K562 (cell line): Measurements from ENCODE around the gene SVEP1. TPM values are rescaled to one million over a fixed set of nuclear protein-coding genes. Genes with fewer than 3 reads are reported as not detected.

Experiments
- ATAC-seq: fragments of 200-7000 bp; cut with Tn5 transposase; 3 replicates; pipeline ENCODE4 v1.9.1; 2020; ENCODE audit warnings: moderate library complexity
- BruUV-seq: library from RNA; stranded (reverse); fragments of 400-500 nt; replicated peaks from 2 replicates; lab custom pipeline; 2021; lab: Mats Ljungman, UMichigan
- CTCF ChIA-PET: fragments of 300-600 bp; formaldehyde crosslinking; extraction: SDS; loops from one replicate; lab custom pipeline; 2021; ENCODE audit warnings: low intra/inter-chr PET ratio; lab: Yijun Ruan, JAX
- POLR2A ChIA-PET: fragments of 300-600, 350-650 bp; sonication (Branson Sonifier 250); formaldehyde crosslinking; extraction: SDS; loops from one replicate; lab custom pipeline; 2021; ENCODE audit warnings: antibody characterized with exemption, inconsistent platforms; lab: Yijun Ruan, JAX
- DNase-seq, 4 experiments: peaks; one replicate each; pipeline versions ENCODE4 v3.0.0 to v3.0.0-alpha.2; 2011 to 2018; ENCODE audit warnings: low spot score in 3 of 4, mixed read lengths in 3 of 4; ENCODE audit errors: extremely low read depth in 1 of 4
- FAIRE-seq: peaks from 2 replicates; lab custom pipeline; 2011; peaks lifted over from hg19 to GRCh38; lab: Jason Lieb, UNC
- H2AFZ ChIP-seq: 2 replicates; pipeline ENCODE4 v1.6.0; 2011; ENCODE audit warnings: low read depth, low read length, control low read depth, inconsistent platforms
- H3K27ac ChIP-seq: fragments of 200-600 bp; 3 replicates; pipeline ENCODE4 v1.8.0; 2011; ENCODE audit warnings: low read depth, mild to moderate bottlenecking, control low read depth, inconsistent platforms, low read length, moderate library complexity, mixed read lengths; ENCODE audit errors: extremely low read depth
- H3K27me3 ChIP-seq, 2 experiments: fragments of 300-600 bp in 1 of 2; 2 replicates in 1 of 2; 3 replicates in 1 of 2; pipeline versions ENCODE4 v1.6.0 to v1.8.0; 2011; ENCODE audit warnings: inconsistent platforms in 2 of 2, low read length in 2 of 2, mild to moderate bottlenecking in 1 of 2, mixed read lengths in 1 of 2, moderate library complexity in 1 of 2; ENCODE audit not compliant: control insufficient read depth in 2 of 2, insufficient read depth in 2 of 2
- H3K36me3 ChIP-seq: fragments of 300-600 bp; 3 replicates; pipeline ENCODE4 v1.8.0; 2011; ENCODE audit warnings: mild to moderate bottlenecking, low read length, inconsistent platforms; ENCODE audit not compliant: control insufficient read depth, insufficient read depth
- H3K4me1 ChIP-seq, 2 experiments: fragments of 200-600 bp in 1 of 2; replicated peaks in 1 of 2; 2 replicates in 1 of 2; 3 replicates in 1 of 2; pipeline versions ENCODE4 v1.5.1 to v1.8.0; 2011; ENCODE audit warnings: inconsistent platforms in 2 of 2, low read length in 2 of 2, mild to moderate bottlenecking in 1 of 2, mixed read lengths in 1 of 2, moderate library complexity in 1 of 2; ENCODE audit not compliant: control insufficient read depth in 2 of 2, insufficient read depth in 2 of 2
- H3K4me2 ChIP-seq: 2 replicates; pipeline ENCODE4 v1.6.1; 2011; ENCODE audit warnings: low read length, control low read depth, inconsistent platforms, mixed read lengths; ENCODE audit not compliant: insufficient read depth
- H3K4me3 ChIP-seq: fragments of 200-600 bp; sonication (generic), shearing (Covaris generic); 2 replicates; pipeline ENCODE4 v1.5.1; 2016; ENCODE audit warnings: control low read depth, inconsistent platforms
- H3K79me2 ChIP-seq: fragments of 200-600 bp; 3 replicates; pipeline ENCODE4 v1.8.0; 2011; ENCODE audit warnings: low read length, inconsistent platforms; ENCODE audit not compliant: control insufficient read depth, insufficient read depth
- H3K9ac ChIP-seq, 2 experiments: 2 replicates each; pipeline versions ENCODE4 v1.6.0 to v1.6.1; 2011; ENCODE audit warnings: low read depth in 2 of 2, low read length in 2 of 2, control low read depth in 1 of 2, inconsistent platforms in 1 of 2, mild to moderate bottlenecking in 1 of 2, mixed read lengths in 1 of 2; ENCODE audit not compliant: insufficient read depth in 1 of 2
- H3K9me1 ChIP-seq: one replicate; pipeline ENCODE4 v1.6.0; 2011; ENCODE audit warnings: inconsistent platforms, mild to moderate bottlenecking, low read length, moderate library complexity; ENCODE audit not compliant: control insufficient read depth, insufficient read depth
- H3K9me3 ChIP-seq: replicated peaks from 2 replicates; pipeline ENCODE4 v1.5.1; 2011; ENCODE audit warnings: low read depth, low read length, inconsistent platforms; ENCODE audit not compliant: control insufficient read depth, insufficient read depth
- H4K20me1 ChIP-seq: replicated peaks from 2 replicates; pipeline ENCODE4 v1.6.1; 2011; ENCODE audit warnings: low read length, inconsistent platforms, mixed read lengths; ENCODE audit not compliant: control insufficient read depth, insufficient read depth
- ESRRA ChIP-seq: fragments of 450-650 bp; IDR thresholded peaks from 2 replicates; pipeline ENCODE4 v1.6.1; 2014; ENCODE audit warnings: low read depth, mild to moderate bottlenecking, moderate library complexity, borderline replicate concordance
- GABPB2 ChIP-seq: fragments of 250-450 bp; sonication (Bioruptor Pico); conservative IDR thresholded peaks from 2 replicates; pipeline ENCODE4 v1.5.1; 2021; ENCODE audit warnings: mild to moderate bottlenecking
- NFRKB ChIP-seq: fragments of 450-650 bp; IDR thresholded peaks from 2 replicates; pipeline ENCODE4 v1.6.1; 2016; ENCODE audit warnings: low read depth
- WGBS: fragments of 100-300 bp; shearing (Covaris generic); methylation state at CpG from one replicate; pipeline ENCODE4 v1.1.6; 2016; ENCODE audit warnings: low coverage, mixed read lengths; ENCODE audit not compliant: insufficient coverage; ENCODE audit errors: missing lambda C conversion rate; 5-methylcytosine and 5-hydroxymethylcytosine counted together
- in situ Hi-C: fragments of 300-500 bp; cut with MboI; formaldehyde crosslinking; loops from 4 replicates; pipeline ENCODE4 v1.15.0; 2018; ENCODE audit warnings: inconsistent platforms, mixed read lengths
- intact Hi-C: fragments of 100-400 bp; cut with micrococcal nuclease; formaldehyde crosslinking; loops from 2 replicates; pipeline ENCODE4 v1.14.2; 2022
- polyA plus RNA-seq, 8 experiments: library from polyadenylated mRNA; depleted of rRNA in 4 of 8; stranded (reverse) in 5 of 8; unstranded in 3 of 8; fragments of >200 nt; fragmentation: Nextera tagmentation in 2 of 8; fragmentation: Illumina TruSeq in 1 of 8; extraction: Ambion mirVana in 2 of 8; extraction: Trizol in 1 of 8; gene quantifications; 2 replicates each; pipeline versions ENCODE4 v1.2.1 to v1.2.3, GENCODE V29; 2011 to 2014; ENCODE audit warnings: inconsistent platforms in 1 of 8, missing spikeins in 1 of 8
- total RNA-seq, 7 experiments: library from RNA; depleted of rRNA in 6 of 7; stranded (reverse); fragments of >200 nt in 6 of 7; fragmentation: Illumina TruSeq in 2 of 7; extraction: Trizol in 2 of 7; gene quantifications; 2 replicates each; pipeline versions ENCODE4 v1.2.1 to v1.2.3, GENCODE V29; 2011 to 2021; ENCODE audit warnings: low replicate concordance in 1 of 7
- TF ChIP-seq, protein P1 (sequence below): sonication (generic); formaldehyde crosslinking; IDR thresholded peaks from 2 replicates; pipeline ENCODE4 v1.8.1; 2023; ENCODE audit warnings: mild to moderate bottlenecking, missing genetic modification reagents
- TF ChIP-seq, protein P2 (sequence below), 2 experiments: fragments of 250-450 bp in 1 of 2; fragments of 450-650 bp in 1 of 2; sonication (Bioruptor Pico) in 1 of 2; IDR thresholded peaks; 2 replicates each; pipeline versions ENCODE4 v1.6.1 to v1.8.0; 2016 to 2021; ENCODE audit warnings: mild to moderate bottlenecking in 2 of 2, moderate library complexity in 2 of 2, missing compliant biosample characterization in 1 of 2, missing genetic modification characterization in 1 of 2
- TF ChIP-seq, protein P3 (sequence below): IDR thresholded peaks from 2 replicates; pipeline ENCODE4 v1.6.1; 2016; ENCODE audit warnings: missing genetic modification characterization, missing compliant biosample characterization

SVEP1 gene
- total and polyA plus RNA-seq, 9 of the 15 experiments (the other 6 are each of a cell fraction or from before 2014, with no cell fraction given): 0.20 to 0.84 (median 0.43) TPM

GRCh38 chr9:110391826-110392485, 187.6 kb downstream of the SVEP1 start:
- Histone ChIP-seq H3K79me2 (no peaks in the 10 kb centered on the region), H3K4me1 (no peaks in the 10 kb centered on the region), H3K36me3 (no peaks in the 10 kb centered on the region), H3K27me3 (no peaks in the 10 kb centered on the region), H3K4me2 (no peak overlapping the region), H4K20me1 (no peaks in the 10 kb centered on the region), H3K4me3 (no peak overlapping the region), H3K9me1 (no peaks in the 10 kb centered on the region), H3K9ac (no peak overlapping the region), H2AFZ (no peak overlapping the region), H3K9me3 (no peaks in the 10 kb centered on the region), H3K27ac (no peak overlapping the region)
- ATAC-seq: no peak
- TF ChIP-seq ESRRA: no peak
- TF ChIP-seq, protein P1, sequence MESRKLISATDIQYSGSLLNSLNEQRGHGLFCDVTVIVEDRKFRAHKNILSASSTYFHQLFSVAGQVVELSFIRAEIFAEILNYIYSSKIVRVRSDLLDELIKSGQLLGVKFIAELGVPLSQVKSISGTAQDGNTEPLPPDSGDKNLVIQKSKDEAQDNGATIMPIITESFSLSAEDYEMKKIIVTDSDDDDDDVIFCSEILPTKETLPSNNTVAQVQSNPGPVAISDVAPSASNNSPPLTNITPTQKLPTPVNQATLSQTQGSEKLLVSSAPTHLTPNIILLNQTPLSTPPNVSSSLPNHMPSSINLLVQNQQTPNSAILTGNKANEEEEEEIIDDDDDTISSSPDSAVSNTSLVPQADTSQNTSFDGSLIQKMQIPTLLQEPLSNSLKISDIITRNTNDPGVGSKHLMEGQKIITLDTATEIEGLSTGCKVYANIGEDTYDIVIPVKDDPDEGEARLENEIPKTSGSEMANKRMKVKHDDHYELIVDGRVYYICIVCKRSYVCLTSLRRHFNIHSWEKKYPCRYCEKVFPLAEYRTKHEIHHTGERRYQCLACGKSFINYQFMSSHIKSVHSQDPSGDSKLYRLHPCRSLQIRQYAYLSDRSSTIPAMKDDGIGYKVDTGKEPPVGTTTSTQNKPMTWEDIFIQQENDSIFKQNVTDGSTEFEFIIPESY (CRISPR knock-in tag): no peak
- TF ChIP-seq, protein P2, sequence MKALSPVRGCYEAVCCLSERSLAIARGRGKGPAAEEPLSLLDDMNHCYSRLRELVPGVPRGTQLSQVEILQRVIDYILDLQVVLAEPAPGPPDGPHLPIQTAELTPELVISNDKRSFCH (CRISPR knock-in tag; IDR thresholded peaks at IDR 0.05): no peak
- TF ChIP-seq, protein P2 (tag; IDR thresholded peaks at IDR 0.05): no peak
- no peak for TF ChIP-seq GABPB2
- no peak for TF ChIP-seq NFRKB
- TF ChIP-seq, protein P3, sequence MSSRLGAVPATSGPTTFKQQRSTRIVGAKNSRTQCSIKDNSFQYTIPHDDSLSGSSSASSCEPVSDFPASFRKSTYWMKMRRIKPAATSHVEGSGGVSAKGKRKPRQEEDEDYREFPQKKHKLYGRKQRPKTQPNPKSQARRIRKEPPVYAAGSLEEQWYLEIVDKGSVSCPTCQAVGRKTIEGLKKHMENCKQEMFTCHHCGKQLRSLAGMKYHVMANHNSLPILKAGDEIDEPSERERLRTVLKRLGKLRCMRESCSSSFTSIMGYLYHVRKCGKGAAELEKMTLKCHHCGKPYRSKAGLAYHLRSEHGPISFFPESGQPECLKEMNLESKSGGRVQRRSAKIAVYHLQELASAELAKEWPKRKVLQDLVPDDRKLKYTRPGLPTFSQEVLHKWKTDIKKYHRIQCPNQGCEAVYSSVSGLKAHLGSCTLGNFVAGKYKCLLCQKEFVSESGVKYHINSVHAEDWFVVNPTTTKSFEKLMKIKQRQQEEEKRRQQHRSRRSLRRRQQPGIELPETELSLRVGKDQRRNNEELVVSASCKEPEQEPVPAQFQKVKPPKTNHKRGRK (tag): no peak
- CTCF ChIA-PET: no interaction called here
- WGBS: 27% methylated on average over 2 of the region's 2 CpGs
- BruUV-seq: no TSS peak
- DNase-seq: no peak
- intact Hi-C loops (no loop called here), in situ Hi-C loops (no loop called here)
- FAIRE-seq: no peak
- POLR2A ChIA-PET: no interaction called here
